ENCODE results near the gene SPOCD1.

DNA sequence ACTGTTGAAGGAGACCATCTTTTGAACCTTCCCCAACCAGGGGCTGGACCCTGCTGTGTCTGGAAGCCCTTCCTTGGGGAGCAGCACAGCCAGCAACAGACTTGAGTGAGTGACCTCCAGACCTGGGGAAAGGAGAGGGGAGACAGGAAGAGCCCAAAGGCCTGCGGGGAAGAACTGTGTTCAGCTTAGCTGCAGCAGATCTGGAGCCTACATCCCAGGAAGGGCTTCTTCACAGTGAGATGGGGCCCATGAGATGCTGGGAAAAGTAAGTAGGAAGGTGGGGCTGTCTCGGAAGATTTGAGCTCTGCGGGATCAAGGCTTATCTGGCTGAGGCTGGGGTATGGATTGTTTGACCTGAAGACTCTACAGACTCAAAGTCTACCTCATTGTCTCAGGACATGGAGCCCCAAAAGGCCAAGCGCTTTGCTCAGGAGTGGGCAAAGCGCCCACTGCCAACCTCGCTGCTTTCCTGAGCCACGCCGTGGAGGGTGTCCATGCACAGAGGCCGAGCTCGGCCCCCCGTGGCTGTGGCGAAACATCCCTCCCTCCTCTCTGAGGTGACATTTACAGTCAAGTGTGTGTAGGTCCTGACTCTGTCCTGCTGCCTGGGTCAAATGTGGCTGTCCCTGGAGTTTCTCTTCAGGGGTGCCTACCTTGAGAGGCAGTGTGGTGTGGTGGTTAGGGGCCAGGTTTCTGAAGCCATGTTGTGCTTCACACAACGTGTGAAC lies 24.5 kb downstream of the SPOCD1 start:
- TF ChIP-seq, protein P1, sequence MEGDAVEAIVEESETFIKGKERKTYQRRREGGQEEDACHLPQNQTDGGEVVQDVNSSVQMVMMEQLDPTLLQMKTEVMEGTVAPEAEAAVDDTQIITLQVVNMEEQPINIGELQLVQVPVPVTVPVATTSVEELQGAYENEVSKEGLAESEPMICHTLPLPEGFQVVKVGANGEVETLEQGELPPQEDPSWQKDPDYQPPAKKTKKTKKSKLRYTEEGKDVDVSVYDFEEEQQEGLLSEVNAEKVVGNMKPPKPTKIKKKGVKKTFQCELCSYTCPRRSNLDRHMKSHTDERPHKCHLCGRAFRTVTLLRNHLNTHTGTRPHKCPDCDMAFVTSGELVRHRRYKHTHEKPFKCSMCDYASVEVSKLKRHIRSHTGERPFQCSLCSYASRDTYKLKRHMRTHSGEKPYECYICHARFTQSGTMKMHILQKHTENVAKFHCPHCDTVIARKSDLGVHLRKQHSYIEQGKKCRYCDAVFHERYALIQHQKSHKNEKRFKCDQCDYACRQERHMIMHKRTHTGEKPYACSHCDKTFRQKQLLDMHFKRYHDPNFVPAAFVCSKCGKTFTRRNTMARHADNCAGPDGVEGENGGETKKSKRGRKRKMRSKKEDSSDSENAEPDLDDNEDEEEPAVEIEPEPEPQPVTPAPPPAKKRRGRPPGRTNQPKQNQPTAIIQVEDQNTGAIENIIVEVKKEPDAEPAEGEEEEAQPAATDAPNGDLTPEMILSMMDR (IDR thresholded peaks at IDR 0.05; ENCODE audit: low read depth, low read length, missing input control): no peak
- TF ChIP-seq HNF4G (IDR thresholded peaks at IDR 0.05): no peak
- no peak for TF ChIP-seq SP1 (IDR thresholded peaks at IDR 0.05)
- TF ChIP-seq YY1 (IDR thresholded peaks at IDR 0.05): no peak

Measured in liver (tissue), 3 donors.